Activated naive CD4-positive, alpha-beta T cell treated with anti-CD3 and anti-CD28 coated beads for 36 hours (primary cell): ENCODE results near the gene KCNN2. TPM values are rescaled to one million over a fixed set of nuclear protein-coding genes. Genes with fewer than 3 reads are reported as not detected.

ENCODE experiments used
- CTCF ChIA-PET: fragments of 350-600 bp; sonication (Branson Sonifier 250); formaldehyde crosslinking; loops from one replicate; lab custom pipeline; 2021; ENCODE audit warnings: antibody characterized with exemption; lab: Charles Lee
- DNase-seq: peaks from one replicate; pipeline ENCODE4 v3.0.0-alpha.2; 2020
- H3K27ac Mint-ChIP-seq: one replicate; pipeline ENCODE4 v1.8.0; 2021; ENCODE audit warnings: mild to moderate bottlenecking, mixed read lengths
- H3K27me3 Mint-ChIP-seq: one replicate; pipeline ENCODE4 v1.8.0; 2021; ENCODE audit warnings: low read depth, mixed read lengths
- H3K36me3 Mint-ChIP-seq: one replicate; pipeline ENCODE4 v1.8.0; 2021; ENCODE audit warnings: low read depth, mixed read lengths
- H3K4me1 Mint-ChIP-seq: one replicate; pipeline ENCODE4 v1.8.0; 2021; ENCODE audit warnings: low read depth, mixed read lengths
- H3K4me3 Mint-ChIP-seq: one replicate; pipeline ENCODE4 v1.8.0; 2021; ENCODE audit warnings: mild to moderate bottlenecking, moderate library complexity, mixed read lengths
- H3K9me3 Mint-ChIP-seq: one replicate; pipeline ENCODE4 v1.8.0; 2021; ENCODE audit warnings: mixed read lengths
- intact Hi-C: fragments of 100-400 bp; cut with micrococcal nuclease; formaldehyde crosslinking; loops from one replicate; pipeline ENCODE4 v1.15.1; 2023
- total RNA-seq, 2 experiments: library from RNA; stranded (reverse); gene quantifications; one replicate each; pipeline ENCODE4 v1.2.3, GENCODE V29; 2021

The KCNN2 gene
- total RNA-seq, result not detected

- CTCF ChIA-PET, result no interaction called here
- peaks cover 8% of the 10 kb centered on the region for H3K4me1 Mint-ChIP-seq
- peak within 1 kb of the TSS; percentile 59 for H3K4me3 Mint-ChIP-seq
- peaks cover 45% of the 10 kb centered on the region for H3K27me3 Mint-ChIP-seq
- no peaks in the 10 kb centered on the region for H3K36me3 Mint-ChIP-seq
- no peak within 1 kb of the TSS for H3K27ac Mint-ChIP-seq
- intact Hi-C loops, result no loop called here
- no peaks in the 10 kb centered on the region for H3K9me3 Mint-ChIP-seq
- no peak for DNase-seq
Observed at GRCh38 chr5:114361724-114362196, at the start of gene KCNN2. KCNN2 (plus strand) TSS chr5:114362070; CDS start chr5:114362140, 70 bp downstream.

- Mint-ChIP-seq H3K27ac (no peak overlapping the region), H3K27me3 (no peaks in the 10 kb centered on the region), H3K36me3 (no peaks in the 10 kb centered on the region), H3K4me1 (no peaks in the 10 kb centered on the region), H3K4me3 (no peak overlapping the region), H3K9me3 (no peaks in the 10 kb centered on the region)
- no peak for DNase-seq
- intact Hi-C loops, result no loop called here
- CTCF ChIA-PET, result no interaction called here
Observed at GRCh38 chr5:114312658-114313057, 49.2 kb upstream of the KCNN2 start.

GRCh38 chr5:114314061-114314460 lies 47.8 kb upstream of the KCNN2 start:
- CTCF ChIA-PET, result no interaction called here
- Mint-ChIP-seq H3K27ac (no peak overlapping the region), H3K36me3 (no peaks in the 10 kb centered on the region), H3K27me3 (no peaks in the 10 kb centered on the region), H3K9me3 (no peaks in the 10 kb centered on the region), H3K4me3 (no peak overlapping the region), H3K4me1 (no peaks in the 10 kb centered on the region)
- intact Hi-C loops, result no loop called here
- DNase-seq, result no peak

GRCh38 chr5:114316167-114316566 lies 45.7 kb upstream of the KCNN2 start:
- Mint-ChIP-seq H3K4me1 (no peaks in the 10 kb centered on the region), H3K27me3 (no peaks in the 10 kb centered on the region), H3K36me3 (no peaks in the 10 kb centered on the region), H3K4me3 (no peak overlapping the region), H3K27ac (no peak overlapping the region), H3K9me3 (no peaks in the 10 kb centered on the region)
- no peak for DNase-seq
- intact Hi-C loops, result no loop called here
- CTCF ChIA-PET, result no interaction called here

GRCh38 chr5:114317751-114318150 lies 44.1 kb upstream of the KCNN2 start:
- H3K36me3 Mint-ChIP-seq, result no peaks in the 10 kb centered on the region
- no peaks in the 10 kb centered on the region for H3K27me3 Mint-ChIP-seq
- no peak for DNase-seq
- intact Hi-C loops, result no loop called here
- CTCF ChIA-PET, result no interaction called here
- no peaks in the 10 kb centered on the region for H3K9me3 Mint-ChIP-seq
- no peak overlapping the region for H3K4me3 Mint-ChIP-seq
- no peak overlapping the region for H3K27ac Mint-ChIP-seq
- no peaks in the 10 kb centered on the region for H3K4me1 Mint-ChIP-seq

- intact Hi-C loops, result no loop called here
- CTCF ChIA-PET, result no interaction called here
- no peaks in the 10 kb centered on the region for H3K27me3 Mint-ChIP-seq
- no peaks in the 10 kb centered on the region for H3K4me1 Mint-ChIP-seq
- H3K4me3 Mint-ChIP-seq, result no peak overlapping the region
- H3K27ac Mint-ChIP-seq, result no peak overlapping the region
- no peak for DNase-seq
- H3K9me3 Mint-ChIP-seq, result no peaks in the 10 kb centered on the region
- H3K36me3 Mint-ChIP-seq, result no peaks in the 10 kb centered on the region
Observed at GRCh38 chr5:114319236-114319635, 42.6 kb upstream of the KCNN2 start.

- no peak overlapping the region for H3K4me3 Mint-ChIP-seq
- DNase-seq, result no peak
- H3K27ac Mint-ChIP-seq, result no peak overlapping the region
- H3K36me3 Mint-ChIP-seq, result no peaks in the 10 kb centered on the region
- CTCF ChIA-PET, result no interaction called here
- intact Hi-C loops, result no loop called here
- no peaks in the 10 kb centered on the region for H3K27me3 Mint-ChIP-seq
- no peaks in the 10 kb centered on the region for H3K9me3 Mint-ChIP-seq
- no peaks in the 10 kb centered on the region for H3K4me1 Mint-ChIP-seq
Observed at GRCh38 chr5:114319821-114320220, 42.0 kb upstream of the KCNN2 start.

- no peaks in the 10 kb centered on the region for H3K36me3 Mint-ChIP-seq
- no peak overlapping the region for H3K27ac Mint-ChIP-seq
- H3K9me3 Mint-ChIP-seq, result no peaks in the 10 kb centered on the region
- no peaks in the 10 kb centered on the region for H3K4me1 Mint-ChIP-seq
- no peak for DNase-seq
- H3K4me3 Mint-ChIP-seq, result no peak overlapping the region
- CTCF ChIA-PET, result no interaction called here
- H3K27me3 Mint-ChIP-seq, result no peaks in the 10 kb centered on the region
- intact Hi-C loops, result no loop called here
Observed at GRCh38 chr5:114324282-114324681, 37.6 kb upstream of the KCNN2 start.

GRCh38 chr5:114325541-114325940 lies 36.3 kb upstream of the KCNN2 start:
- DNase-seq, result no peak
- Mint-ChIP-seq H3K27me3 (no peaks in the 10 kb centered on the region), H3K27ac (no peak overlapping the region), H3K9me3 (no peaks in the 10 kb centered on the region), H3K4me1 (no peaks in the 10 kb centered on the region), H3K36me3 (no peaks in the 10 kb centered on the region), H3K4me3 (no peak overlapping the region)
- intact Hi-C loops, result no loop called here
- CTCF ChIA-PET, result no interaction called here

- H3K27ac Mint-ChIP-seq, result no peak overlapping the region
- no peak for DNase-seq
- H3K9me3 Mint-ChIP-seq, result no peaks in the 10 kb centered on the region
- H3K36me3 Mint-ChIP-seq, result no peaks in the 10 kb centered on the region
- H3K4me3 Mint-ChIP-seq, result no peak overlapping the region
- H3K4me1 Mint-ChIP-seq, result no peaks in the 10 kb centered on the region
- intact Hi-C loops, result no loop called here
- CTCF ChIA-PET, result no interaction called here
- H3K27me3 Mint-ChIP-seq, result no peaks in the 10 kb centered on the region
Observed at GRCh38 chr5:114327474-114327873, 34.4 kb upstream of the KCNN2 start.

- H3K27me3 Mint-ChIP-seq, result no peaks in the 10 kb centered on the region
- intact Hi-C loops, result no loop called here
- H3K27ac Mint-ChIP-seq, result no peak overlapping the region
Observed at GRCh38 chr5:114327987-114328386, 33.9 kb upstream of the KCNN2 start.

GRCh38 chr5:114330916-114331531 lies 30.8 kb upstream of the KCNN2 start:
- intact Hi-C loops, result no loop called here
- CTCF ChIA-PET, result no interaction called here
- no peak overlapping the region for H3K27ac Mint-ChIP-seq
- H3K27me3 Mint-ChIP-seq, result no peaks in the 10 kb centered on the region
- H3K9me3 Mint-ChIP-seq, result no peaks in the 10 kb centered on the region
- no peaks in the 10 kb centered on the region for H3K4me1 Mint-ChIP-seq
- no peaks in the 10 kb centered on the region for H3K36me3 Mint-ChIP-seq
- no peak for DNase-seq
- H3K4me3 Mint-ChIP-seq, result no peak overlapping the region

More at GRCh38 chr5:114327987-114328386, 33.9 kb upstream of the KCNN2 start:
- CTCF ChIA-PET, result interaction anchor here (0.6 kb wide), 1 partner anchor 1012 kb away, joined by 3 read pairs; no protein-coding TSS in a partner anchor
- H3K4me1 Mint-ChIP-seq, result no peaks in the 10 kb centered on the region
- H3K9me3 Mint-ChIP-seq, result no peaks in the 10 kb centered on the region
- DNase-seq, result no peak
- no peaks in the 10 kb centered on the region for H3K36me3 Mint-ChIP-seq
- no peak overlapping the region for H3K4me3 Mint-ChIP-seq

GRCh38 chr5:114332493-114332892 lies 29.4 kb upstream of the KCNN2 start:
- no peak for DNase-seq
- Mint-ChIP-seq H3K4me3 (no peak overlapping the region), H3K36me3 (no peaks in the 10 kb centered on the region), H3K27me3 (no peaks in the 10 kb centered on the region), H3K27ac (no peak overlapping the region), H3K4me1 (no peaks in the 10 kb centered on the region), H3K9me3 (no peaks in the 10 kb centered on the region)
- CTCF ChIA-PET, result no interaction called here
- intact Hi-C loops, result no loop called here
